Measurements from ENCODE around the gene ANXA2. TPM values are rescaled to one million over a fixed set of nuclear protein-coding genes. Genes with fewer than 3 reads are reported as not detected.

ANXA2 gene
- total RNA-seq: 3,571 and 3,595 TPM in 2 replicates

GRCh38 chr15:60397772-60398445, at the start of gene ANXA2:
ANXA2 (minus strand) TSS chr15:60397986; CDS start chr15:60386075, 11,911 bp downstream.

Small RNAs within 50 kb of the gene (small RNA-seq; reads per million reads assigned to genes)
- not detected for gene AC087385.3

Other genes starting within 250 kb of the ANXA2 start
- gene ICE2, start 81.2 kb upstream of the ANXA2 start, total RNA-seq: 20.6 and 33.4 TPM in 2 replicates